Measurements from ENCODE around the gene GABRB1. TPM values are rescaled to one million over a fixed set of nuclear protein-coding genes. Genes with fewer than 3 reads are reported as not detected.

Gene GABRB1
- total RNA-seq, 1 donor from 2014 or later: not detected

- Mint-ChIP-seq H3K9me3 (no peaks in the 10 kb centered on the region), H3K36me3 (ENCODE audit: low read depth) (no peaks in the 10 kb centered on the region), H3K4me3 (no peak overlapping the region), H3K27ac (no peak overlapping the region), H3K4me1 (no peaks in the 10 kb centered on the region), H3K27me3 (peaks cover 2% of the 10 kb centered on the region)
- ATAC-seq (ENCODE audit: low read depth): no peak
- POLR2A ChIA-PET: no interaction called here
- intact Hi-C loops (cut with micrococcal nuclease): no loop called here
- CTCF ChIA-PET: no interaction called here
- no peak for DNase-seq
- no peak for TF ChIP-seq CTCF (IDR thresholded peaks at IDR 0.05)
These were observed 359.9 kb downstream of the GABRB1 start for GRCh38 chr4:47391256-47391655.

- ChIA-PET CTCF (no interaction called here), POLR2A (no interaction called here)
- DNase-seq (no peak), ATAC-seq (ENCODE audit: low read depth) (no peak)
- H3K4me1 Mint-ChIP-seq: peaks cover 5% of the 10 kb centered on the region
- H3K4me3 Mint-ChIP-seq: no peak overlapping the region
- no peaks in the 10 kb centered on the region for H3K36me3 Mint-ChIP-seq (ENCODE audit: low read depth)
- intact Hi-C loops (cut with micrococcal nuclease): no loop called here
- peaks cover 2% of the 10 kb centered on the region for H3K27me3 Mint-ChIP-seq
- no peak for TF ChIP-seq CTCF (IDR thresholded peaks at IDR 0.05)
- no peak overlapping the region for H3K27ac Mint-ChIP-seq
- no peaks in the 10 kb centered on the region for H3K9me3 Mint-ChIP-seq
These were observed 375.0 kb downstream of the GABRB1 start for GRCh38 chr4:47406408-47406807.

- no peak for TF ChIP-seq CTCF (IDR thresholded peaks at IDR 0.05)
These were observed 378.9 kb downstream of the GABRB1 start for GRCh38 chr4:47410271-47410670.

GRCh38 chr4:47413521-47413920 is 382.2 kb downstream of the GABRB1 start:
- intact Hi-C loops (cut with micrococcal nuclease): no loop called here
- no peaks in the 10 kb centered on the region for H3K36me3 Mint-ChIP-seq (ENCODE audit: low read depth)
- H3K4me1 Mint-ChIP-seq: peaks cover 4% of the 10 kb centered on the region
- ATAC-seq (ENCODE audit: low read depth) (no peak), DNase-seq (no peak)
- no peak for TF ChIP-seq CTCF (IDR thresholded peaks at IDR 0.05)
- H3K27me3 Mint-ChIP-seq: peaks cover 2% of the 10 kb centered on the region
- POLR2A ChIA-PET: no interaction called here
- H3K27ac Mint-ChIP-seq: no peak overlapping the region
- CTCF ChIA-PET: interaction anchor here (1.6 kb wide), 1 partner anchor 9 kb away, joined by 3 read pairs; no protein-coding TSS in a partner anchor
- no peak overlapping the region for H3K4me3 Mint-ChIP-seq
- no peaks in the 10 kb centered on the region for H3K9me3 Mint-ChIP-seq

More at GRCh38 chr4:47410271-47410670, 378.9 kb downstream of the GABRB1 start:
- DNase-seq (no peak), ATAC-seq (ENCODE audit: low read depth) (no peak)
- no peaks in the 10 kb centered on the region for H3K36me3 Mint-ChIP-seq (ENCODE audit: low read depth)
- peaks cover 9% of the 10 kb centered on the region for H3K4me1 Mint-ChIP-seq
- CTCF ChIA-PET: no interaction called here
- no peaks in the 10 kb centered on the region for H3K9me3 Mint-ChIP-seq
- H3K27me3 Mint-ChIP-seq: peaks cover 2% of the 10 kb centered on the region
- POLR2A ChIA-PET: no interaction called here
- no peak overlapping the region for H3K27ac Mint-ChIP-seq
- intact Hi-C loops (cut with micrococcal nuclease): no loop called here
- no peak overlapping the region for H3K4me3 Mint-ChIP-seq

- intact Hi-C loops (cut with micrococcal nuclease): no loop called here
- peaks cover 4% of the 10 kb centered on the region for H3K4me1 Mint-ChIP-seq
- ChIA-PET POLR2A (no interaction called here), CTCF (no interaction called here)
- H3K27ac Mint-ChIP-seq: no peak overlapping the region
- no peak for ATAC-seq (ENCODE audit: low read depth)
- no peak for DNase-seq
- no peaks in the 10 kb centered on the region for H3K36me3 Mint-ChIP-seq (ENCODE audit: low read depth)
- H3K4me3 Mint-ChIP-seq: no peak overlapping the region
- H3K9me3 Mint-ChIP-seq: no peaks in the 10 kb centered on the region
- TF ChIP-seq CTCF (IDR thresholded peaks at IDR 0.05): no peak
- H3K27me3 Mint-ChIP-seq: no peaks in the 10 kb centered on the region
These were observed 384.4 kb downstream of the GABRB1 start for GRCh38 chr4:47415719-47416118.

All from activated B cell treated with CpG ODN at 0.5 μM for 24 hours (primary cell).